GM12878 (cell line): Measurements from ENCODE around the gene CFB.
"Not testable (repeated sequence)": the region's sequence is repeated elsewhere in the genome, so short reads cannot be mapped to it uniquely, and the experiment has no call there.

ENCODE experiments used
- CTCF ChIP-seq, 3 experiments: IDR thresholded peaks in 2 of 3; conservative IDR thresholded peaks in 1 of 3; 2 replicates each; pipeline ENCODE4 v1.5.1; 2011; ENCODE audit warnings: low read depth in 3 of 3, low read length in 3 of 3, mild to moderate bottlenecking in 3 of 3, control low read depth in 2 of 3, moderate library complexity in 2 of 3, inconsistent platforms in 1 of 3, mixed read lengths in 1 of 3; ENCODE audit not compliant: control insufficient read depth in 2 of 3, insufficient read depth in 1 of 3; ENCODE audit errors: extremely low read depth in 1 of 3
- DPF2 ChIP-seq: fragments of 450-650 bp; IDR thresholded peaks from 2 replicates; pipeline ENCODE4 v1.6.1; 2017; ENCODE audit warnings: mild to moderate bottlenecking
- EZH2 ChIP-seq: IDR thresholded peaks from 2 replicates; pipeline ENCODE4 v1.6.1; 2012; ENCODE audit warnings: low read depth, mild to moderate bottlenecking, control low read depth, inconsistent platforms, low read length, borderline replicate concordance; ENCODE audit not compliant: control insufficient read depth
- IKZF2 ChIP-seq, 2 experiments: fragments of 450-650 bp; IDR thresholded peaks; 2 replicates each; pipeline ENCODE4 v1.6.1; 2017; ENCODE audit warnings: mild to moderate bottlenecking in 2 of 2, moderate library complexity in 2 of 2
- LARP7 ChIP-seq: fragments of 450-650 bp; IDR thresholded peaks from 2 replicates; pipeline ENCODE4 v1.6.1; 2017; ENCODE audit warnings: mild to moderate bottlenecking
- NFIC ChIP-seq: IDR thresholded peaks from 2 replicates; pipeline ENCODE4 v1.6.1; 2012; ENCODE audit warnings: low read depth, mild to moderate bottlenecking, inconsistent platforms, low read length, moderate library complexity
- USF2 ChIP-seq: IDR thresholded peaks from 2 replicates; pipeline ENCODE4 v1.6.1; 2011; ENCODE audit warnings: low read depth, low read length, improper control_type of control experiment, borderline replicate concordance
- ZBTB40 ChIP-seq: fragments of 450-650 bp; IDR thresholded peaks from 2 replicates; pipeline ENCODE4 v1.6.1; 2016; ENCODE audit warnings: mild to moderate bottlenecking, moderate library complexity, borderline replicate concordance
- ZNF384 ChIP-seq: IDR thresholded peaks from 2 replicates; pipeline ENCODE4 v1.6.1; 2012; ENCODE audit warnings: low read depth, mild to moderate bottlenecking, low read length, improper control_type of control experiment, borderline replicate concordance

GRCh38 chr6:31994421-31994820, 48.5 kb downstream of the CFB start:
- not testable (repeated sequence) for TF ChIP-seq USF2; LARP7; DPF2; CTCF (IDR thresholded peaks at IDR 0.05 in 2 of 3, conservative IDR thresholded peaks at IDR 0.05 in 1 of 3; ENCODE audit: control insufficient read depth in 2 of 3, extremely low read depth in 1 of 3, insufficient read depth in 1 of 3, low read depth in 3 of 3, low read length in 3 of 3); EZH2; IKZF2 (IDR thresholded peaks at IDR 0.05); NFIC; ZNF384; ZBTB40
